GM23338 (cell line): Measurements from ENCODE around the gene TIMM17A. TPM values are rescaled to one million over a fixed set of nuclear protein-coding genes. Genes with fewer than 3 reads are reported as not detected.

Source experiments
- ATAC-seq: fragments of 200-7000 bp; cut with Tn5 transposase; 3 replicates; pipeline ENCODE4 v1.9.1; 2020
- DNase-seq: peaks from one replicate; pipeline ENCODE4 v3.0.0-alpha.2; 2015; ENCODE audit warnings: low spot score
- H2AFZ ChIP-seq: fragments of 200-600 bp; sonication (generic); 2 replicates; pipeline ENCODE4 v1.8.0; 2016; ENCODE audit warnings: antibody characterized with exemption, mild to moderate bottlenecking, moderate library complexity
- H3F3A ChIP-seq: fragments of 200-600 bp; sonication (generic); replicated peaks from 2 replicates; pipeline ENCODE4 v1.8.0; 2017; ENCODE audit warnings: antibody characterized with exemption, mixed run types, low read depth
- H3K27ac ChIP-seq: fragments of 200-600 bp; sonication (generic); 2 replicates; pipeline ENCODE4 v1.6.1; 2016; ENCODE audit warnings: low read depth
- H3K27me3 ChIP-seq: fragments of 200-600 bp; sonication (generic); 2 replicates; pipeline ENCODE4 v1.8.0; 2016; ENCODE audit warnings: mild to moderate bottlenecking, mixed run types, moderate library complexity; ENCODE audit not compliant: insufficient read depth
- H3K36me3 ChIP-seq: fragments of 200-600 bp; sonication (generic); 2 replicates; pipeline ENCODE4 v1.8.0; 2016; ENCODE audit warnings: mild to moderate bottlenecking; ENCODE audit not compliant: insufficient read depth
- H3K4me1 ChIP-seq: fragments of 200-600 bp; sonication (generic); 2 replicates; pipeline ENCODE4 v1.8.0; 2016; ENCODE audit warnings: mild to moderate bottlenecking, moderate library complexity; ENCODE audit not compliant: insufficient read depth
- H3K4me2 ChIP-seq: fragments of 200-600 bp; sonication (generic); 2 replicates; pipeline ENCODE4 v1.7.1; 2017; ENCODE audit warnings: mixed run types
- H3K4me3 ChIP-seq: fragments of 200-600 bp; sonication (generic); 2 replicates; pipeline ENCODE4 v1.6.1; 2016; ENCODE audit warnings: mixed run types
- H3K79me2 ChIP-seq: fragments of 200-600 bp; sonication (generic); replicated peaks from 2 replicates; pipeline ENCODE4 v1.8.0; 2017; ENCODE audit warnings: mild to moderate bottlenecking; ENCODE audit not compliant: insufficient read depth
- H3K9me2 ChIP-seq: fragments of 200-600 bp; sonication (generic); 2 replicates; pipeline ENCODE4 v1.8.0; 2017; ENCODE audit not compliant: insufficient read depth
- H4K20me1 ChIP-seq: fragments of 200-600 bp; sonication (generic); replicated peaks from 2 replicates; pipeline ENCODE4 v1.8.0; 2017; ENCODE audit warnings: mild to moderate bottlenecking; ENCODE audit not compliant: insufficient read depth
- H3K27ac Mint-ChIP-seq: 2 replicates; pipeline ENCODE4 v1.8.0; 2020; ENCODE audit warnings: inconsistent platforms, mild to moderate bottlenecking, moderate library complexity, mixed read lengths
- H3K27me3 Mint-ChIP-seq: 3 replicates; pipeline ENCODE4 v1.8.0; 2022; ENCODE audit warnings: low read depth, mild to moderate bottlenecking, moderate library complexity, mixed read lengths, inconsistent platforms; ENCODE audit not compliant: insufficient read depth, poor library complexity
- H3K36me3 Mint-ChIP-seq: 3 replicates; pipeline ENCODE4 v1.8.0; 2021; ENCODE audit warnings: low read depth, mild to moderate bottlenecking, inconsistent platforms, moderate library complexity, mixed read lengths
- H3K4me1 Mint-ChIP-seq: 3 replicates; pipeline ENCODE4 v1.8.0; 2020; ENCODE audit warnings: mild to moderate bottlenecking, inconsistent platforms, mixed read lengths
- H3K4me3 Mint-ChIP-seq: 3 replicates; pipeline ENCODE4 v1.8.0; 2021; ENCODE audit warnings: moderate library complexity, mild to moderate bottlenecking, inconsistent platforms, mixed read lengths
- H3K9me3 Mint-ChIP-seq: 3 replicates; pipeline ENCODE4 v1.8.0; 2020; ENCODE audit warnings: moderate library complexity, mild to moderate bottlenecking, inconsistent platforms, mixed read lengths
- EZH2phosphoT487 ChIP-seq: fragments of 200-600 bp; sonication (generic); IDR thresholded peaks from one replicate; pipeline ENCODE4 v1.8.1; 2018; ENCODE audit warnings: antibody characterized with exemption; ENCODE audit not compliant: unreplicated experiment
- NANOG ChIP-seq: IDR thresholded peaks from 2 replicates; pipeline ENCODE4 v1.6.1; 2016; ENCODE audit warnings: antibody characterized with exemption, borderline replicate concordance
- POLR2AphosphoS5 ChIP-seq: IDR thresholded peaks from 2 replicates; pipeline ENCODE4 v1.6.1; 2016; ENCODE audit warnings: antibody characterized with exemption, low read depth
- ZNF114 ChIP-seq: fragments of 250-450 bp; sonication (Bioruptor Pico); IDR thresholded peaks from 2 replicates; pipeline ENCODE4 v1.5.0; 2020; ENCODE audit warnings: mild to moderate bottlenecking, moderate library complexity
- polyA plus RNA-seq: library from polyadenylated mRNA; unstranded; fragments of >200 nt; fragmentation: Nextera tagmentation; extraction: Ambion mirVana; gene quantifications from 2 replicates; pipeline ENCODE4 v1.2.1, GENCODE V29; 2016
- total RNA-seq: library from RNA; depleted of rRNA; stranded (reverse); fragments of >200 nt; shearing (Covaris generic); gene quantifications from 2 replicates; pipeline ENCODE4 v1.2.3, GENCODE V29; 2014
- TF ChIP-seq, protein P1 (sequence below): fragments of 250-450 bp; sonication (Bioruptor Pico); IDR thresholded peaks from 2 replicates; pipeline ENCODE4 v1.5.0; 2020; ENCODE audit warnings: mild to moderate bottlenecking, moderate library complexity
- TF ChIP-seq, protein P2 (sequence below): IDR thresholded peaks from one replicate; pipeline ENCODE4 v1.6.1; 2018; ENCODE audit warnings: antibody characterized with exemption; ENCODE audit not compliant: unreplicated experiment

TIMM17A gene
- total and polyA plus RNA-seq, 2 experiments from 2014 or later: 38.5 to 60.0 TPM

DNA sequence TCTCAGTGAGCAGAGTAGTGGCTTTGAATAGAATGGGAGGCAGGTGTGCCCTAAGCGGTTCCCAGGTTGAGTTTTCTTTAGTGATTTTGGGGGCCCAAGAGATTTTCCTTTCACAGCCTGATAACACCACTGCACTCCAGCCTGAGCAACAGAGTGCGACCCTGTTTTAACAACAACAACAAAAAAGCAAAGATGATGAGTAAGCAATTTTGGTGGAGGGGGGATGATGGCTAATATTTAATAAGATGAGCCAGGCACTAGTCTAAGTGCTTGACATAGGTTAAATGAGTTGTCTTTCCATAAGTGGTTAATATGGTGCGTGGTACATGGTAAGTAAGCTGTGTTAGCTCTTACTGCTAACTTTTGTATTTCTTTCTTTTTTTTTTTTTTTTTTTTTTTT lies 29.1 kb downstream of the TIMM17A start (continued):
- TF ChIP-seq, protein P1, sequence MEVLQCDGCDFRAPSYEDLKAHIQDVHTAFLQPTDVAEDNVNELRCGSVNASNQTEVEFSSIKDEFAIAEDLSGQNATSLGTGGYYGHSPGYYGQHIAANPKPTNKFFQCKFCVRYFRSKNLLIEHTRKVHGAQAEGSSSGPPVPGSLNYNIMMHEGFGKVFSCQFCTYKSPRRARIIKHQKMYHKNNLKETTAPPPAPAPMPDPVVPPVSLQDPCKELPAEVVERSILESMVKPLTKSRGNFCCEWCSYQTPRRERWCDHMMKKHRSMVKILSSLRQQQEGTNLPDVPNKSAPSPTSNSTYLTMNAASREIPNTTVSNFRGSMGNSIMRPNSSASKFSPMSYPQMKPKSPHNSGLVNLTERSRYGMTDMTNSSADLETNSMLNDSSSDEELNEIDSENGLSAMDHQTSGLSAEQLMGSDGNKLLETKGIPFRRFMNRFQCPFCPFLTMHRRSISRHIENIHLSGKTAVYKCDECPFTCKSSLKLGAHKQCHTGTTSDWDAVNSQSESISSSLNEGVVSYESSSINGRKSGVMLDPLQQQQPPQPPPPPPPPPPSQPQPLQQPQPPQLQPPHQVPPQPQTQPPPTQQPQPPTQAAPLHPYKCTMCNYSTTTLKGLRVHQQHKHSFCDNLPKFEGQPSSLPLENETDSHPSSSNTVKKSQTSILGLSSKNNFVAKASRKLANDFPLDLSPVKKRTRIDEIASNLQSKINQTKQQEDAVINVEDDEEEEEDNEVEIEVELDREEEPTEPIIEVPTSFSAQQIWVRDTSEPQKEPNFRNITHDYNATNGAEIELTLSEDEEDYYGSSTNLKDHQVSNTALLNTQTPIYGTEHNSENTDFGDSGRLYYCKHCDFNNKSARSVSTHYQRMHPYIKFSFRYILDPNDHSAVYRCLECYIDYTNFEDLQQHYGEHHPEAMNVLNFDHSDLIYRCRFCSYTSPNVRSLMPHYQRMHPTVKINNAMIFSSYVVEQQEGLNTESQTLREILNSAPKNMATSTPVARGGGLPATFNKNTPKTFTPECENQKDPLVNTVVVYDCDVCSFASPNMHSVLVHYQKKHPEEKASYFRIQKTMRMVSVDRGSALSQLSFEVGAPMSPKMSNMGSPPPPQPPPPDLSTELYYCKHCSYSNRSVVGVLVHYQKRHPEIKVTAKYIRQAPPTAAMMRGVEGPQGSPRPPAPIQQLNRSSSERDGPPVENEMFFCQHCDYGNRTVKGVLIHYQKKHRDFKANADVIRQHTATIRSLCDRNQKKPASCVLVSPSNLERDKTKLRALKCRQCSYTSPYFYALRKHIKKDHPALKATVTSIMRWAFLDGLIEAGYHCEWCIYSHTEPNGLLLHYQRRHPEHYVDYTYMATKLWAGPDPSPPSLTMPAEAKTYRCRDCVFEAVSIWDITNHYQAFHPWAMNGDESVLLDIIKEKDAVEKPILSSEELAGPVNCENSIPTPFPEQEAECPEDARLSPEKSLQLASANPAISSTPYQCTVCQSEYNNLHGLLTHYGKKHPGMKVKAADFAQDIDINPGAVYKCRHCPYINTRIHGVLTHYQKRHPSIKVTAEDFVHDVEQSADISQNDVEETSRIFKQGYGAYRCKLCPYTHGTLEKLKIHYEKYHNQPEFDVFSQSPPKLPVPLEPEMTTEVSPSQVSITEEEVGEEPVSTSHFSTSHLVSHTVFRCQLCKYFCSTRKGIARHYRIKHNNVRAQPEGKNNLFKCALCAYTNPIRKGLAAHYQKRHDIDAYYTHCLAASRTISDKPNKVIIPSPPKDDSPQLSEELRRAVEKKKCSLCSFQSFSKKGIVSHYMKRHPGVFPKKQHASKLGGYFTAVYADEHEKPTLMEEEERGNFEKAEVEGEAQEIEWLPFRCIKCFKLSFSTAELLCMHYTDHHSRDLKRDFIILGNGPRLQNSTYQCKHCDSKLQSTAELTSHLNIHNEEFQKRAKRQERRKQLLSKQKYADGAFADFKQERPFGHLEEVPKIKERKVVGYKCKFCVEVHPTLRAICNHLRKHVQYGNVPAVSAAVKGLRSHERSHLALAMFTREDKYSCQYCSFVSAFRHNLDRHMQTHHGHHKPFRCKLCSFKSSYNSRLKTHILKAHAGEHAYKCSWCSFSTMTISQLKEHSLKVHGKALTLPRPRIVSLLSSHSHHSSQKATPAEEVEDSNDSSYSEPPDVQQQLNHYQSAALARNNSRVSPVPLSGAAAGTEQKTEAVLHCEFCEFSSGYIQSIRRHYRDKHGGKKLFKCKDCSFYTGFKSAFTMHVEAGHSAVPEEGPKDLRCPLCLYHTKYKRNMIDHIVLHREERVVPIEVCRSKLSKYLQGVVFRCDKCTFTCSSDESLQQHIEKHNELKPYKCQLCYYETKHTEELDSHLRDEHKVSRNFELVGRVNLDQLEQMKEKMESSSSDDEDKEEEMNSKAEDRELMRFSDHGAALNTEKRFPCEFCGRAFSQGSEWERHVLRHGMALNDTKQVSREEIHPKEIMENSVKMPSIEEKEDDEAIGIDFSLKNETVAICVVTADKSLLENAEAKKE: no peak
- TF ChIP-seq EZH2phosphoT487: no peak

DNA sequence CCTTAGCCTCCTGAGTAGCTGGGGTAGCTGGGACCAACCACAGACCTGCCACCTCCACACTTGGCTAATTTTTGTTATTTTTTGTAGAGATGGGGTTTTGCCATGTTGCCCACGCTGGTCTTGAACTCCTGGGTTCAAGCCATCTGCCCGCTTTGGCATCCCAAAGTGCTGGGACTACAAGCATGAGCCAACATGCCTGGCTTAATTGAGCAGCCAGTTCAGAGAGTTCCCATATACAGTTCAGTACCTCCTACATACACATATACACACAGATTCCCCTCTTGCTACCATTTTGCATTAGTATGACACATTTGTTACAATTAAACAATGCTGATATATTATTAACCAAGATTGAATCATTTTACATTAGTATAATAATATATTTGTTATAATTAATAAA lies 30.1 kb downstream of the TIMM17A start:
- 0 out of 2 replicates have a peak, but pooled peaks cover 10% of the 10 kb centered on the region for H3K27me3 ChIP-seq
- H3K79me2 ChIP-seq: peaks cover 45% of the 10 kb centered on the region
- 0 out of 2 replicates have a peak, but pooled peaks cover 3% of the 10 kb centered on the region for H3F3A ChIP-seq
- peaks cover 6% of the 10 kb centered on the region for H3K27me3 Mint-ChIP-seq
- H3K9me2 ChIP-seq: no peaks in the 10 kb centered on the region
- peaks cover 6% of the 10 kb centered on the region for H3K4me1 ChIP-seq
- H3K4me2 ChIP-seq: no peak overlapping the region
- H3K4me3 Mint-ChIP-seq: no peak overlapping the region
- H3K4me3 ChIP-seq: no peak overlapping the region
- H3K9me3 Mint-ChIP-seq: no peaks in the 10 kb centered on the region
- H3K4me1 Mint-ChIP-seq: peaks cover 16% of the 10 kb centered on the region; the same call in 2 of the 3 replicates
- no peak overlapping the region for H3K27ac Mint-ChIP-seq
- H3K36me3 ChIP-seq: peaks cover 8% of the 10 kb centered on the region; the same call in 1 of the 2 replicates
- no peak for ATAC-seq
- no peak overlapping the region for H2AFZ ChIP-seq
- no peak overlapping the region for H3K27ac ChIP-seq
- peaks cover 10% of the 10 kb centered on the region; the same call in 1 of the 2 replicates for H4K20me1 ChIP-seq
- H3K36me3 Mint-ChIP-seq: peaks cover 22% of the 10 kb centered on the region
- DNase-seq: no peak
- TF ChIP-seq EZH2phosphoT487: no peak
- TF ChIP-seq, protein P1: no peak
- TF ChIP-seq NANOG: no peak
- TF ChIP-seq POLR2AphosphoS5: no peak
- TF ChIP-seq ZNF114: no peak
- TF ChIP-seq, protein P2, sequence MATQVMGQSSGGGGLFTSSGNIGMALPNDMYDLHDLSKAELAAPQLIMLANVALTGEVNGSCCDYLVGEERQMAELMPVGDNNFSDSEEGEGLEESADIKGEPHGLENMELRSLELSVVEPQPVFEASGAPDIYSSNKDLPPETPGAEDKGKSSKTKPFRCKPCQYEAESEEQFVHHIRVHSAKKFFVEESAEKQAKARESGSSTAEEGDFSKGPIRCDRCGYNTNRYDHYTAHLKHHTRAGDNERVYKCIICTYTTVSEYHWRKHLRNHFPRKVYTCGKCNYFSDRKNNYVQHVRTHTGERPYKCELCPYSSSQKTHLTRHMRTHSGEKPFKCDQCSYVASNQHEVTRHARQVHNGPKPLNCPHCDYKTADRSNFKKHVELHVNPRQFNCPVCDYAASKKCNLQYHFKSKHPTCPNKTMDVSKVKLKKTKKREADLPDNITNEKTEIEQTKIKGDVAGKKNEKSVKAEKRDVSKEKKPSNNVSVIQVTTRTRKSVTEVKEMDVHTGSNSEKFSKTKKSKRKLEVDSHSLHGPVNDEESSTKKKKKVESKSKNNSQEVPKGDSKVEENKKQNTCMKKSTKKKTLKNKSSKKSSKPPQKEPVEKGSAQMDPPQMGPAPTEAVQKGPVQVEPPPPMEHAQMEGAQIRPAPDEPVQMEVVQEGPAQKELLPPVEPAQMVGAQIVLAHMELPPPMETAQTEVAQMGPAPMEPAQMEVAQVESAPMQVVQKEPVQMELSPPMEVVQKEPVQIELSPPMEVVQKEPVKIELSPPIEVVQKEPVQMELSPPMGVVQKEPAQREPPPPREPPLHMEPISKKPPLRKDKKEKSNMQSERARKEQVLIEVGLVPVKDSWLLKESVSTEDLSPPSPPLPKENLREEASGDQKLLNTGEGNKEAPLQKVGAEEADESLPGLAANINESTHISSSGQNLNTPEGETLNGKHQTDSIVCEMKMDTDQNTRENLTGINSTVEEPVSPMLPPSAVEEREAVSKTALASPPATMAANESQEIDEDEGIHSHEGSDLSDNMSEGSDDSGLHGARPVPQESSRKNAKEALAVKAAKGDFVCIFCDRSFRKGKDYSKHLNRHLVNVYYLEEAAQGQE: no peak
